Nephron progenitor cell (in vitro differentiated cells): ENCODE results near the gene PLCL2.

ENCODE experiments used
- DNase-seq: peaks from one replicate; pipeline ENCODE4 v3.0.0; 2021
- H3K27ac Mint-ChIP-seq: 2 replicates; pipeline ENCODE4 v1.8.0; 2021; ENCODE audit warnings: mild to moderate bottlenecking, moderate library complexity, mixed read lengths
- H3K27me3 Mint-ChIP-seq: 2 replicates; pipeline ENCODE4 v1.8.0; 2021; ENCODE audit warnings: mild to moderate bottlenecking, low read depth, mixed read lengths; ENCODE audit not compliant: poor library complexity
- H3K36me3 Mint-ChIP-seq: 2 replicates; pipeline ENCODE4 v1.8.0; 2021; ENCODE audit warnings: low read depth, mixed read lengths
- H3K4me1 Mint-ChIP-seq: 2 replicates; pipeline ENCODE4 v1.8.0; 2021; ENCODE audit warnings: mixed read lengths
- H3K4me3 Mint-ChIP-seq: 2 replicates; pipeline ENCODE4 v1.8.0; 2021; ENCODE audit warnings: mild to moderate bottlenecking, moderate library complexity, mixed read lengths
- H3K9me3 Mint-ChIP-seq: 2 replicates; pipeline ENCODE4 v1.8.0; 2021; ENCODE audit warnings: mild to moderate bottlenecking, moderate library complexity, mixed read lengths
- CTCF ChIP-seq: fragments of 200-600 bp; sonication (generic); IDR thresholded peaks from 2 replicates; pipeline ENCODE4 v1.5.0; 2021; ENCODE audit warnings: antibody characterized with exemption

The PLCL2 gene

GRCh38 chr3:17021614-17022013 is 136.9 kb downstream of the PLCL2 start:
- no peak overlapping the region for H3K27ac Mint-ChIP-seq
- H3K27me3 Mint-ChIP-seq, result peaks cover 2% of the 10 kb centered on the region
- H3K4me1 Mint-ChIP-seq, result no peaks in the 10 kb centered on the region
- no peak for DNase-seq
- no peak for TF ChIP-seq CTCF
- H3K9me3 Mint-ChIP-seq, result no peaks in the 10 kb centered on the region
- no peaks in the 10 kb centered on the region for H3K36me3 Mint-ChIP-seq
- no peak overlapping the region for H3K4me3 Mint-ChIP-seq

GRCh38 chr3:17023006-17023664 is 138.4 kb downstream of the PLCL2 start:
- TF ChIP-seq CTCF, result no peak
- Mint-ChIP-seq H3K27ac (no peak overlapping the region), H3K27me3 (peaks cover 2% of the 10 kb centered on the region), H3K4me1 (no peaks in the 10 kb centered on the region), H3K4me3 (no peak overlapping the region), H3K36me3 (no peaks in the 10 kb centered on the region), H3K9me3 (no peaks in the 10 kb centered on the region)
- no peak for DNase-seq

- no peak overlapping the region for H3K27ac Mint-ChIP-seq
- no peaks in the 10 kb centered on the region for H3K4me1 Mint-ChIP-seq
- no peaks in the 10 kb centered on the region for H3K36me3 Mint-ChIP-seq
- no peak for DNase-seq
- peaks cover 5% of the 10 kb centered on the region for H3K27me3 Mint-ChIP-seq
- H3K9me3 Mint-ChIP-seq, result no peaks in the 10 kb centered on the region
- no peak for TF ChIP-seq CTCF
- H3K4me3 Mint-ChIP-seq, result no peak overlapping the region
Measured at GRCh38 chr3:17025594-17026139, 140.9 kb downstream of the PLCL2 start.

- Mint-ChIP-seq H3K36me3 (no peaks in the 10 kb centered on the region), H3K27ac (no peak overlapping the region), H3K4me1 (peaks cover 10% of the 10 kb centered on the region), H3K27me3 (peaks cover 3% of the 10 kb centered on the region), H3K4me3 (no peak overlapping the region), H3K9me3 (no peaks in the 10 kb centered on the region)
- no peak for TF ChIP-seq CTCF
- no peak for DNase-seq
Measured at GRCh38 chr3:17027318-17027717, 142.6 kb downstream of the PLCL2 start.

- Mint-ChIP-seq H3K36me3 (no peaks in the 10 kb centered on the region), H3K27ac (no peak overlapping the region), H3K4me1 (peaks cover 13% of the 10 kb centered on the region), H3K9me3 (no peaks in the 10 kb centered on the region), H3K27me3 (peaks cover 3% of the 10 kb centered on the region), H3K4me3 (no peak overlapping the region)
- no peak for DNase-seq
- no peak for TF ChIP-seq CTCF
Measured at GRCh38 chr3:17028363-17028762, 143.6 kb downstream of the PLCL2 start.

- no peak overlapping the region for H3K27ac Mint-ChIP-seq
- no peak overlapping the region for H3K4me3 Mint-ChIP-seq
- no peak for DNase-seq
- H3K36me3 Mint-ChIP-seq, result no peaks in the 10 kb centered on the region
- H3K9me3 Mint-ChIP-seq, result no peaks in the 10 kb centered on the region
- H3K27me3 Mint-ChIP-seq, result peaks cover 5% of the 10 kb centered on the region
- TF ChIP-seq CTCF, result no peak
- peaks cover 13% of the 10 kb centered on the region for H3K4me1 Mint-ChIP-seq
Measured at GRCh38 chr3:17030438-17030837, 145.7 kb downstream of the PLCL2 start.
